Measurements from ENCODE around the gene ARHGEF40.
"Not testable (repeated sequence)": the region's sequence is repeated elsewhere in the genome, so short reads cannot be mapped to it uniquely, and the experiment has no call there.

The ARHGEF40 gene

GRCh38 chr14:21039585-21040369, 30.3 kb upstream of the ARHGEF40 start:
- peak; percentile 77 for DNase-seq (ENCODE audit: low read depth, low spot score)

GRCh38 chr14:21040370-21040925, 29.7 kb upstream of the ARHGEF40 start:
- DNase-seq (ENCODE audit: low read depth, low spot score), result no peak

GRCh38 chr14:21040941-21041340, 29.2 kb upstream of the ARHGEF40 start:
- DNase-seq (ENCODE audit: low read depth, low spot score), result not testable (repeated sequence)

DNA sequence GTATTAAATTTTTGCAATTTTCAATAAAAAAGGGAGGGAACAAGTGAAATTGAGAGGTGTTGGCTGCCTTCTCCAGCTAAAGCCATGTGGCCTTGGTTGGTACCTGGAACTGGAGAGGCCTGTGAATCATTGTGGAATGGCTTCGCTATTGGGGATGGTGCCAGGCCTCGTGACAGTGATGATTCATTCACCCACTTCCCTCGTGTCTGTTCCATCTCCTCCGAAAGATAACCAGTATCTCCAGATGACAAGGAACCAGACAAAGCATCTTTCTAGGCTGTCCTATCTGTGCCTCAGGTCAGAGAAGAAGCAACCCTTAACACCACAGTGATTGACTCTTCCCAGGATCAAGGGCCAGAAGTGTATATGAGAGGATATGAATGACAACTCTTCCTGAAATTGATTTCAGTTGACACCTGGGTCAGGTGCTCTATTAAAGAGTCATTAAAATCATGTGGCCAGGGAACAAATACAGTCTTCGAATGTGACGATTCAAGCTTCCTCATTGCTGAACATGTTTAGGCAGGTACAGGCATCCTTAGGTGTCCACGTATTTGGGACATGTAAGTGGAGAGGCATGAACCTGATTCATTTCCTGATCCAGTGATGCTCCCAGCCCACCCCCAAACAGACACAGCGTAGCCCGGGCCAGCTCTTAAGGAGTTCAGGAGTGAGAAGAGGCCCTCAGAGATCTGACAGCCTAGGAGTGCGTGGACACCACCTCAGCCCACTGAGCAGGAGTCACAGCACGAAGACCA, 28.2 kb upstream of the ARHGEF40 start, which contains the start of gene RNASE7:
Gene RNASE7 (plus strand): TSS at position 687 of the 758 bp plus-strand sequence. CDS start 631 bp downstream, outside the sequence.
- DNase-seq (ENCODE audit: low read depth, low spot score), result no peak

DNA sequence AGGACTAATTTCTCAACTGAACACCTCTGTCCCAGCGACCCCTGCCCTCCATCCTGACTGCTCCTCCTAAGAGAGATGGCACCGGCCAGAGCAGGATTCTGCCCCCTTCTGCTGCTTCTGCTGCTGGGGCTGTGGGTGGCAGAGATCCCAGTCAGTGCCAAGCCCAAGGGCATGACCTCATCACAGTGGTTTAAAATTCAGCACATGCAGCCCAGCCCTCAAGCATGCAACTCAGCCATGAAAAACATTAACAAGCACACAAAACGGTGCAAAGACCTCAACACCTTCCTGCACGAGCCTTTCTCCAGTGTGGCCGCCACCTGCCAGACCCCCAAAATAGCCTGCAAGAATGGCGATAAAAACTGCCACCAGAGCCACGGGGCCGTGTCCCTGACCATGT, 27.2 kb upstream of the ARHGEF40 start:
- no peak for DNase-seq (ENCODE audit: low read depth, low spot score)

DNA sequence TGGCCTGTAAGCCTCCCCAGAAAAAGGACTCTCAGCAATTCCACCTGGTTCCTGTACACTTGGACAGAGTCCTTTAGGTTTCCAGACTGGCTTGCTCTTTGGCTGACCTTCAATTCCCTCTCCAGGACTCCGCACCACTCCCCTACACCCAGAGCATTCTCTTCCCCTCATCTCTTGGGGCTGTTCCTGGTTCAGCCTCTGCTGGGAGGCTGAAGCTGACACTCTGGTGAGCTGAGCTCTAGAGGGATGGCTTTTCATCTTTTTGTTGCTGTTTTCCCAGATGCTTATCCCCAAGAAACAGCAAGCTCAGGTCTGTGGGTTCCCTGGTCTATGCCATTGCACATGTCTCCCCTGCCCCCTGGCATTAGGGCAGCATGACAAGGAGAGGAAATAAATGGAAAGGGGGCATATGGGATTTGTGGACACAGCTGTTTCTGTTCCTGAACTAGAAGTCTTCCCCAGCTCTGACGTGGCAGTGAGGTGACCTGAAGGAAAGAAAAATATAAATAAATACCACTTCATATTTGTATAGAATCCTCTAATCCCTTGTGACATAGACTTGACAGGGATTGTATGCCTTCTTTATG, 26.6 kb upstream of the ARHGEF40 start:
- no peak for DNase-seq (ENCODE audit: low read depth, low spot score)

DNA sequence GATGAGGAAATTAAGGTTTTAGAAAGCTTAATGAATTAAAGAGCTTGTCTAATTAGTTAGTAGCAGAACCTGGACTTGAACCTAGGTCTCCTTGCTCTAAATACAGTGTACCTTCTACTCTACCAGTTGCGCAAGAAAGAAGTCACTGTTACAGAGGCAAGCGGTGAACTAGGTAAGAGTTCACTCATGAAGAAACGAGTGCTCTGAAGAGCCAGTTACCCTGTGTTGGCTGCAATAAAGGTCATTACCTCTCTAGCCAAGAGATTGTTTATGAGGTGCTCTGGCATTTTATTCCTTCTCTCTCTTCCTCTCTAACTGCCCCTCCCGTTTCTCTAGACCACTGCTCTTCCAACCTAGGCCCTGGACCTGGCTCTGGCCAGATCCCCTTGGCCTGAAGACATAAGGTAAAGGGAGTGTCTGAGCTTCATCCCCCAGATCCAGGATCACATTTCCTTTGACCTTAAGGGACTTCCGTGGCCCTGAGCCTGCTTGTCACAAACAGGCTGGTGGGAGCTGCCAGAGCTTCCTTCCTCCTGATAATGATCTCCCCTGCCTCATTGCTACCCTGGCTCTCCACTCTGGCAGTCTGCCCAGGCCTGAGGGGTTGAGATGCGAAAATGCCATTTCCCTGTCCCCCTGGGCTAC, 26.0 kb upstream of the ARHGEF40 start:
- peak; percentile 82 for DNase-seq (ENCODE audit: low read depth, low spot score)

DNA sequence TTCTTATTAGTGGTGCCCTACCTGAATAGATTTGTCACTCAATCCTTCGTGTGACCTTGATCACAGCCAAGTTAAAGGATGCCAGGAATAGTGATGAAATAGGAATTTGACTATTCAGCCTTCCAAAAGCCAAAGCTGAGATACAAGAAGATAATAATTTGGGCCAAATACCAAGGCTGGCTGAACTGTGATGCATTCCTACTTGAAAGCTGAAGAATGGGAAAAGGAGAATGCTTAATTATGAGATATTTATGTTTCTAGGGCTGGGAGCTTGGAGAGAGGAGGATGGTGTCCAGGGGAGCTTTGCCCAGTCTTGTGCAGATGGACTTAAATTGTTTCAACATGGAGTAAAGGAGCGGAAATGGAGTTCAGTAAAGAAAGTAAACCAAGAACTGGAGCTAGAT, 22.7 kb upstream of the ARHGEF40 start:
- no peak for DNase-seq (ENCODE audit: low read depth, low spot score)

GRCh38 chr14:21048638-21049037, 21.5 kb upstream of the ARHGEF40 start:
- DNase-seq (ENCODE audit: low read depth, low spot score), result no peak

GRCh38 chr14:21049271-21049673, 20.8 kb upstream of the ARHGEF40 start:
- DNase-seq (ENCODE audit: low read depth, low spot score), result no peak

DNA sequence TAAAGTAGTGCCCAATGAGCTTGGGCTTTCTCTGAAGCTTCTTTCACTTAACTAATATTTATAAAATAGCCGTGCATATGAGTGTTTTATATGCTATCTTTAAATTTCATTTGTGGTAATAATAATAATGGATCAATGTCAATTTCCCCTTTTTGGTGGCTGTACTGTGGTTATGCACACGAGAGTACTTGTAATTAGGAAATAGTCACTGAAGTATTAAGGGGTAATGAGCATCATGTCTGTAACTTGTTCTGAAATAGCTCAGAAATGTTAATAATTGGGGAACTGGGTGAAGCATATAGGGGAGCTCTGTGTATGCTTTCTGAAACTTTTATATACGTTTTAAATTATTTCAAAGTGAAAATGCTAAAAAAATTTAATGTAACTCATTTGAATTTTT, 19.5 kb upstream of the ARHGEF40 start:
- DNase-seq (ENCODE audit: low read depth, low spot score), result no peak

DNA sequence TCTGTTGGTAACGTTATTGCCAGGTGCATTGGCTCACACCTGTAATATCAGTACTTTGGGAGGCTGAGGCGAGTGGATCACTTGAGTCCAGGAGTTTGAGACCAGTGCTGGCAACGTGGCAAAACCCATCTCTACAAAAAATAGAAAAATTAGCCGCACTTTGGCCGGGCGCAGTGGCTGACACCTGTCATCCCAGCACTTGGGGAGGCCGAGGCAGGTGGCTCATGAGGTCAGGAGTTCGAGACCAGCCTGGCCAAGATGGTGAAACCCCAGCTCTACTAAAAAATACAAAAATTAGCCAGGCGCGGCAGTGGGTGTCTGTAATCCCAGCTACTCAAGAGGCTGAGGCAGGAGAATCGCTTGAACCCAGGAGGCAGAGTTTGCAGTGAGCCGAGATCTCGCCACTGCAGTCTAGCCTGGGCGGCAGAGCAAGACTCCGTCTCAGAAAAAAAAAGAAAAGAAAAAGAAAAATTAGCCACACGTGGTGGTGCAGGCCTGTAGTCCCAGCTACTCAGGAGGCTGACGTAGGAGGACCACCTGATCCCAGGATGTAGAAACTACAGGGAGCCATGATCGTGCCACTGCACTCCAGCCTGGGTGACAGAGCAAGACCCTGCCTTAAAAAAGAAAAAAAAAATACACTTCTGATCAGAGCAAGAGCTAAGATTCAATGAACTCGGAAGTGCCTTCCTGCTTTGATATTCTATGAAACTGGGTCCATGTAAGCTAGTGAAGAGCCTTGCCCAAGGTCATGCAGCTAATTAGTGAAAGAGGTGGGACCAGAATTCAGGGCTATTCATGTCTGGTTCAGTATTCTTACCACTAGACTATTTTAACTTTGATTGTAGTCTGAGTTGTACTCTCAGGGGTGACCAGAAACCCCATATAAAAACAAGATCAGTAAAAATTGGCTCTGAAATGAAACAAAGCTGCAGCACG, 16.7 kb upstream of the ARHGEF40 start:
- no peak for DNase-seq (ENCODE audit: low read depth, low spot score)

DNA sequence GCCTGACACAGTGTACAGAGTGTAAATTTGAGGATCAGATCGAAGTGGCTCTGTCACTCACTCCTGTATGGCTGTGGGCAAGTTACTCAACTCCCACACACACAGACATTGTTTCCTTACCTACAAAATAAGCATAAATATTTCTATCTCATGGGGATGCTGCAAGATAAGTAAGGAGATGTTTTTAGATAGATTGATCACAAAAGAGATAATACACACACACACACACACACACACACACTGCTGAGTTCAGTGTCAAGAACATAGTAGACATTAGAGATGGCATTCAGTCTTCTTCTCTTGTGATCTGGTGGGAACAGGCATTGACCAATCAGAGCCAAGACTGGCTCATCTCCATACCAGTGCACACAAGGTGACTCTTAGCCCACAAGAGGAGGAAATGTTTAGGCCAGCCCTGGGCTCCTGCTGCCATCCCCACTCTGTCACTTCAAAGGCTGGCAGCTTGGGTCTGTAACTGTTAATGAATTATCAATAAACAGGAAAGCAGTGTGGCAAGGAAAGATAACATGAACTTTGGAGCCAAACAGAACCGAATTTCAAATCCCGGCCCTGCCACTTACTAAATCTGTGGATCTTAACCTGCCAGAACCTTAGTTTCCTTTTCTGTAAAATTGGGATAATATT, 15.9 kb upstream of the ARHGEF40 start:
- no peak for DNase-seq (ENCODE audit: low read depth, low spot score)

DNA sequence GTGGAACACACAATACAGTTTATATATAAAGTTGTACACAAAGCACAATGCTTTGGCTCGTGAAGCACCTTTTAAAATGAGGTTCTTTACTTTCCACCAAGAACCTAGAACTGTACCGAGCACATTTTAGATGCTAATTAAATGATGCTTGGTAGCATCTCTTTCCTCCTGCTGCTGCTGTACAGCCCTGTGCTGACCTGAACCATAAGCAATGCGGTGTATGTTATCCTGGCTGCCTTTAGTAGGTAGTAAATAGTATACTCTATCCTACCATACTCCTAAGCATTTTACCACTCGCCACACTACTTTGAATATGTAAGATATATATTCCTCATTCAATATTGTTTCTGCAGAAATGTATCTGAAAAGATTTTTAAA, 15.3 kb upstream of the ARHGEF40 start:
- DNase-seq (ENCODE audit: low read depth, low spot score), result no peak

GRCh38 chr14:21055432-21056117, 14.5 kb upstream of the ARHGEF40 start:
- no peak for DNase-seq (ENCODE audit: low read depth, low spot score)

DNA sequence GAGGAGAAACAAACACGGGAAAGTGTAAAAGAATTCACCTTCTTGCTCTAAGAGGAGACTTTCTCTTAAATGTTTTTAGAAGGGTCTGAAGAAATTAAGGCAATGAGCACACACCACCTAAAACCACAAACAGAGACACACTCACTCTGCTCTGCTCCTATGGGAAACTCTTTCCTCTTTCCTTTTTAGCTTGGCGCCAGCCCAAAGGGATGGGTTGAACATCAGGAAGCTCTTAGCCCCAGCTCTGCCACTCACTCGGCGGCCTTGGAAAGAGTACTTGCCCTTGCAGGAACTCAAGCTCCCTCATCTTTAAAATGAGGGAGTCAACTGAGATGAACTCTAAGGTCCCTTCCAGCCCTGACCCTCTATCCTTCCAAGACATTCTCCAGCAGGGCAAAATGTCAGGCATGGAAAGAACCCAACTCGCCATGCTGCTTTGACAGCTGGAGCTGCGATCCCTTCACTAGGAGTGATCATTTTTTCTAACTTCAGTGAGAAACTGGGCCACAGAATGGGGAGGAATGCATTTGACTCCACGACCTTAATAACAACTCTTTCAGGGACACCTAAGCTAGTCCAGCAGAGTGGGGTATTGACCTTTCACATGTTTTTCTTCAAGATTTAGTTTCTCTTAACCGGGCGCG, 13.5 kb upstream of the ARHGEF40 start:
- DNase-seq (ENCODE audit: low read depth, low spot score), result no peak

GRCh38 chr14:21057803-21058675, 12.1 kb upstream of the ARHGEF40 start, which contains the start of gene RNASE8:
Gene RNASE8, plus strand, starts transcription at chr14:21057822. Its CDS starts 71 bp downstream, at chr14:21057893.
- DNase-seq (ENCODE audit: low read depth, low spot score), result no peak

DNA sequence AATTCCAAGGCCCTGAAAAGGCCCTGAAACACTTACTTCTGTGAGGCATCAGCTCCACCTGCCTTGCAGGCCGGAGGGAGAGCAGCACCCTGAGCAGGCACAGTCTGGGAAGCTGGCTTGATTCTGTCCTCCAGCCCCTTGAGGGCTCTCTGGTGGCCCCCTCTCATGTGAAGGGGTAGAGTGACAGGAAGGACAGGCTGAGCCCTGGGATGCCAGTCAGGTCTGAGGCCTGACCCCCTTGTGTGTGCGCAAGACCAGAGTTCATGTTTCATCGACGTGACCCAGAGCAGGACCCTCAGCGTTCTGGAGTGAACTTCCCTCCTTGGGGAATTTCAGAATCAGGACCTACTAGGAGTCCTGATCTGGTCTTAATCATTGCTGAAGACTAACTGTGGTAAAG, 11.2 kb upstream of the ARHGEF40 start:
- no peak for DNase-seq (ENCODE audit: low read depth, low spot score)

Data from ELF-1 (cell line).